ENCODE results near the gene DCHS1. TPM values are rescaled to one million over a fixed set of nuclear protein-coding genes. Genes with fewer than 3 reads are reported as not detected.

DCHS1 gene
- total and polyA plus RNA-seq, 2 of the 13 experiments (the other 11 are each of a cell fraction or from before 2014, with no cell fraction given), result under 0.01 to 0.03 TPM

- peak; percentile 95; the same call in 2 of the 3 replicates for TF ChIP-seq MXI1 (IDR thresholded peaks at IDR 0.05; ENCODE audit: borderline replicate concordance, low read depth, low read length)
- TF ChIP-seq CBX1 (IDR thresholded peaks at IDR 0.05; ENCODE audit: low read depth), result peak; percentile 87
- TF ChIP-seq NAIF1 (CRISPR knock-in tag; IDR thresholded peaks at IDR 0.05; ENCODE audit: borderline replicate concordance), result peak; percentile 74; the same call in 1 of the 2 replicates
- peak; percentile 33; the same call in 1 of the 2 replicates for TF ChIP-seq ZMAT3 (CRISPR knock-in tag; conservative IDR thresholded peaks at IDR 0.05)
- peak; percentile 64 to 82 for TF ChIP-seq POLR2A (IDR thresholded peaks at IDR 0.05; ENCODE audit: insufficient read depth in 1 of 2, low read depth in 2 of 2, low read length in 2 of 2)
- peak; percentile 95 for TF ChIP-seq ZBTB2 (CRISPR knock-in tag; IDR thresholded peaks at IDR 0.05; ENCODE audit: low read depth)
Observed at GRCh38 chr11:6603287-6604080, 52.1 kb downstream of the DCHS1 start, which contains the start of the genes ILK and RRP8 (continued).

DNA sequence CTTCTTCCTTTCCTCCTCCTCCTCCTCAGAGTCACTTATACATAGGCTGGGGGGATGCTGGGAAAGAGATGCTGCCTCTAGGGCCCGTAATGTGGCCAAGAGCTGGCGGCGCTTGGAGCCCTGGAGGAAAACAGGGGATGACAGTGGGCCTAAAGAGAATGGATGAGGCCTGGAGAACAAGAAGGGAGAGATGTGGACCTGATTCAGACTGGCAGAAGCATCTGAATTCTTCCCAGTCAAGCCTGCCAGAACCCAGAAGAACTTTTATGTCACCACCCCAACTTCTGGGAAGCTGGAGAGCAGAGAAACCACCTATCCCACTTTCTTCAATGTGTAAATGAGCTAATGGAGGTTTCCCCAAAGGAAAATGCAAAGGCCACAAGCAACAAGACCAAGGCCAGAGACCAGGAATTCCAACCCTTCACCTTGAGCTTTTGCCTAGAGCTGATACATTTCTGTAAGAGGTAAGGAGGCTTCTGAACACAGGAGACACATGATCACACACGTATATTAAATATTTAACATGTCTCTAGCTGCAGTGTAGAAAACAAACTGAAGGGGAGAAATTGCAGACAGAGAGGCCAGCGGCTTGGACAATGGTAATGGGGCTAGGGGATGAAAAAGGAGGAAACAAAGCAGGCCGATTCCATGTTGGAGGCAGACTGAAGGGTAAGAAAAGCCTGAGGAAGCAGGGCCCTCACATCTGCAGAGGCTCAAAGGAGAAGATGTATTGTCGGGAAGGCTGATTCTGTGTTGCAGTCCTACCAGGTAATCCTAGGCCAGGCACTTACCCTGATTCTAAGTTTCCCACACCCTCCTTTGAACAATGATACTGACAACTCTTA lies 53.3 kb downstream of the DCHS1 start:
- 42% methylated on average over 7 of the region's 7 CpGs for WGBS (ENCODE audit: low lambda C conversion rate)
- in situ Hi-C loops (cut with HindIII; ENCODE audit: extremely low pct_ligation_motif_present, low pct_unique_long_range_greater_than_20kb) (loop anchor here (10.0 kb wide), 1 partner anchor 118 kb away; the partner anchor contains the start of genes ARFIP2 and TIMM10B), intact Hi-C loops (cut with micrococcal nuclease; ENCODE audit: unreplicated experiment) (loop anchor here (5.0 kb wide), 2 partner anchors 65 to 70 kb away; no protein-coding TSS in a partner anchor)
- no peak overlapping the region for H2AFZ ChIP-seq (ENCODE audit: low read length)
- ChIA-PET POLR2A (interaction anchor here (1.5 to 2.7 kb wide), 2 partner anchors 10 to 121 kb away, joined by 6 to 17 read pairs; partner anchors contain the start of genes ARFIP2, TAF10 and TIMM10B), CTCF (ENCODE audit: low intra/inter-chr PET ratio, low total read pairs) (no interaction called here)
- H3K9ac ChIP-seq (ENCODE audit: insufficient read depth, low read depth, low read length), result peak overlapping the region; percentile 93
- DNase-seq (ENCODE audit: low spot score) (no peak), FAIRE-seq (no peak), ATAC-seq (no peak)
- peaks cover 12 to 25% of the 10 kb centered on the region in 2 experiments for H3K36me3 ChIP-seq (replicated peaks in 1 of 2; ENCODE audit: control insufficient read depth in 1 of 2, insufficient read depth in 2 of 2, low read length in 2 of 2)
- H3K27me3 ChIP-seq (ENCODE audit: control insufficient read depth in 1 of 2, insufficient read depth in 2 of 2, low read length in 2 of 2), result no peaks in the 10 kb centered on the region; a peak in 1 of 5 replicates
- H4K20me1 ChIP-seq (ENCODE audit: insufficient read depth, low read length), result no peaks in the 10 kb centered on the region
- BruUV-seq (replicated peaks), result no TSS peak
- H3K9me3 ChIP-seq (ENCODE audit: low read length), result no peaks in the 10 kb centered on the region
- H3K4me1 ChIP-seq (ENCODE audit: insufficient read depth, low read length), result peaks cover 67% of the 10 kb centered on the region
- H3K27ac ChIP-seq (ENCODE audit: extremely low read length, insufficient read depth, low read length), result peak overlapping the region; percentile 83
- H3K4me3 ChIP-seq (replicated peaks in 1 of 3; ENCODE audit: insufficient read depth in 1 of 3, low read depth in 2 of 3, low read length in 3 of 3), result peak overlapping the region; percentile 86 to 97 (median 89)
- H3K79me2 ChIP-seq (ENCODE audit: insufficient read depth, low read length), result peaks cover 47% of the 10 kb centered on the region
- H3K4me2 ChIP-seq (ENCODE audit: low read depth, low read length), result peak overlapping the region; percentile 97
- TF ChIP-seq HOXD1 (CRISPR knock-in tag; IDR thresholded peaks at IDR 0.05) (no peak), ZNF280B (CRISPR knock-in tag; IDR thresholded peaks at IDR 0.05; ENCODE audit: borderline replicate concordance) (no peak), HINFP (CRISPR knock-in tag; IDR thresholded peaks at IDR 0.05; ENCODE audit: low read depth) (no peak), RFX5 (IDR thresholded peaks at IDR 0.05; ENCODE audit: low read depth, low read length) (no peak)
